ENCODE data around the gene TMEM200C. TPM values are rescaled to one million over a fixed set of nuclear protein-coding genes. Genes with fewer than 3 reads are reported as not detected.

Gene TMEM200C
- total RNA-seq, 2 experiments from 2014 or later: not detected

DNA sequence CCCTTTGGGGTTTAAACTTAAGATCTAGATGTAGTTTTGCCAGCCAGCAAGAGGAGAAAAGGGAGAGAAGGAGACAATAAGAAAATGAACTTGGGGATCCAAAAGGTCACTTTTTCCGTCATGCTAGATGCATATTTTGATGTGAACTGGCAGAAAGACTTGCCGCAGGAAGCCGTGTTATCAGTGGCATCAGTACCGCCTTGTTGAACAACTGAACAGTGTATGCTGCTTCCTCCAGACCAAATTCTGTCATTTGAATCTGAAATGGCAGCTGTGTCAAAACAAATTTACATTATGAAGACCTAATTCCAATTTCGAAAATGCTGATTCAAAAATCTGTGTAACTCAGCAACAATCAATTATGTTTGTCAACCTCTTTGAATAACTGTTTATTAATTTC is 42.1 kb downstream of the TMEM200C start:
- CTCF ChIA-PET: no interaction called here
- no peaks in the 10 kb centered on the region for H3K9me3 Mint-ChIP-seq
- DNase-seq: no peak
- no peaks in the 10 kb centered on the region for H3K36me3 Mint-ChIP-seq (ENCODE audit: low read depth)
- peaks cover 26% of the 10 kb centered on the region for H3K27me3 Mint-ChIP-seq (ENCODE audit: low read depth)
- intact Hi-C loops (cut with micrococcal nuclease): no loop called here
- no peaks in the 10 kb centered on the region for H3K4me1 Mint-ChIP-seq (ENCODE audit: low read depth)
- H3K4me3 Mint-ChIP-seq: no peak overlapping the region
- no peak overlapping the region for H3K27ac Mint-ChIP-seq

- H3K4me1 Mint-ChIP-seq (ENCODE audit: low read depth): no peaks in the 10 kb centered on the region
- peaks cover 29% of the 10 kb centered on the region for H3K27me3 Mint-ChIP-seq (ENCODE audit: low read depth)
- CTCF ChIA-PET: no interaction called here
- no peaks in the 10 kb centered on the region for H3K36me3 Mint-ChIP-seq (ENCODE audit: low read depth)
- H3K4me3 Mint-ChIP-seq: no peak overlapping the region
- intact Hi-C loops (cut with micrococcal nuclease): no loop called here
- H3K27ac Mint-ChIP-seq: no peak overlapping the region
- no peaks in the 10 kb centered on the region for H3K9me3 Mint-ChIP-seq
- no peak for DNase-seq
These were observed 43.3 kb downstream of the TMEM200C start for GRCh38 chr18:5851998-5852397.

- CTCF ChIA-PET: interaction anchor here (1.1 kb wide), 1 partner anchor 240 kb away, joined by 3 read pairs; no protein-coding TSS in a partner anchor
- H3K36me3 Mint-ChIP-seq (ENCODE audit: low read depth): no peaks in the 10 kb centered on the region
- H3K4me1 Mint-ChIP-seq (ENCODE audit: low read depth): no peaks in the 10 kb centered on the region
- intact Hi-C loops (cut with micrococcal nuclease): no loop called here
- DNase-seq: no peak
- H3K27me3 Mint-ChIP-seq (ENCODE audit: low read depth): peaks cover 5% of the 10 kb centered on the region
- H3K4me3 Mint-ChIP-seq: no peak overlapping the region
- no peak overlapping the region for H3K27ac Mint-ChIP-seq
- no peaks in the 10 kb centered on the region for H3K9me3 Mint-ChIP-seq
These were observed 52.7 kb downstream of the TMEM200C start for GRCh38 chr18:5842653-5843052.

DNA sequence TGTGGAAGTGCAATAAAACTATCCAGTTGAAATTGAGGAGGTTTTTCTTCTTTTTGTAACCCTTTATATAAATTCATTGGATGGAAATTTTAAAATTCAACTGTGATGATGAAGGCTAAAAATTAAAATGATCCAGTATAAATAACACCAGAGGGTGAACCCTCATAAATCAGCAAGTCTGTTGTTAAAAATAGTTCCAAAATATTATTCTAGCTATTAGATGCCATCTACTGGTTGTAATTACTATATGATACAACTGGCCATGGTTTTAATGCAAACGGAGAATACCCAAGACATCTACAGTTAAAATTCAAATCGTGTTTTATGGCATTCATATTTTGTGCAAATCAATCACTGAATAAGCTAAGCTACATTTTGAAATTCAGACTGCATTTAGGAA is 53.8 kb downstream of the TMEM200C start:
- Mint-ChIP-seq H3K36me3 (ENCODE audit: low read depth) (no peaks in the 10 kb centered on the region), H3K4me3 (no peak overlapping the region), H3K27me3 (ENCODE audit: low read depth) (peaks cover 4% of the 10 kb centered on the region), H3K4me1 (ENCODE audit: low read depth) (no peaks in the 10 kb centered on the region), H3K9me3 (no peaks in the 10 kb centered on the region), H3K27ac (no peak overlapping the region)
- DNase-seq: no peak
- intact Hi-C loops (cut with micrococcal nuclease): no loop called here
- CTCF ChIA-PET: no interaction called here

DNA sequence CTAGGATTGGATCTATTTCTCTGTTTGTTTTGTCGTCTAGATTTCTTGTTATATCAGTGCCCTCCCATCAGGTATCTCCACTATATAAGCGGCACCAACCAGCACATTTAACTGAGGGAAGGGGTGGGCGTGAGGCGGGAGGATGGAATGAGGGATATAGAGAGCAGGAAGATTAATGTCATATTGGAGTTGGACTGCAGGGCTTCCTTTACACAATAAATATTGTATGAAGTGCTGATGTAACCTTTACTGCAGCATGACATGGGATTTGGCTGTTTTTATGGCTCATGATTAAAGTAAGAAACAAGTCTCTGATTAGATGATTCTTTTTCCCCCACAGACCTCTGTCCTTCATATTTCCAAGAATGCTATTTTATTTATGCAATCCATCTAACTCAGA is 54.8 kb downstream of the TMEM200C start:
- CTCF ChIA-PET: interaction anchor here (0.6 kb wide), 1 partner anchor 106 kb away, joined by 3 read pairs; no protein-coding TSS in a partner anchor
- Mint-ChIP-seq H3K36me3 (ENCODE audit: low read depth) (no peaks in the 10 kb centered on the region), H3K9me3 (no peaks in the 10 kb centered on the region), H3K4me1 (ENCODE audit: low read depth) (no peaks in the 10 kb centered on the region), H3K4me3 (no peak overlapping the region), H3K27me3 (ENCODE audit: low read depth) (peaks cover 4% of the 10 kb centered on the region), H3K27ac (no peak overlapping the region)
- no peak for DNase-seq
- intact Hi-C loops (cut with micrococcal nuclease): no loop called here

GRCh38 chr18:5840025-5840424 is 55.3 kb downstream of the TMEM200C start:
- no peak overlapping the region for H3K4me3 Mint-ChIP-seq
- no peak overlapping the region for H3K27ac Mint-ChIP-seq
- H3K4me1 Mint-ChIP-seq (ENCODE audit: low read depth): no peaks in the 10 kb centered on the region
- no peaks in the 10 kb centered on the region for H3K9me3 Mint-ChIP-seq
- no peak for DNase-seq
- peaks cover 2% of the 10 kb centered on the region for H3K27me3 Mint-ChIP-seq (ENCODE audit: low read depth)
- CTCF ChIA-PET: interaction anchor here (0.5 kb wide), 1 partner anchor 737 kb away, joined by 3 read pairs; no protein-coding TSS in a partner anchor
- intact Hi-C loops (cut with micrococcal nuclease): no loop called here
- no peaks in the 10 kb centered on the region for H3K36me3 Mint-ChIP-seq (ENCODE audit: low read depth)

DNA sequence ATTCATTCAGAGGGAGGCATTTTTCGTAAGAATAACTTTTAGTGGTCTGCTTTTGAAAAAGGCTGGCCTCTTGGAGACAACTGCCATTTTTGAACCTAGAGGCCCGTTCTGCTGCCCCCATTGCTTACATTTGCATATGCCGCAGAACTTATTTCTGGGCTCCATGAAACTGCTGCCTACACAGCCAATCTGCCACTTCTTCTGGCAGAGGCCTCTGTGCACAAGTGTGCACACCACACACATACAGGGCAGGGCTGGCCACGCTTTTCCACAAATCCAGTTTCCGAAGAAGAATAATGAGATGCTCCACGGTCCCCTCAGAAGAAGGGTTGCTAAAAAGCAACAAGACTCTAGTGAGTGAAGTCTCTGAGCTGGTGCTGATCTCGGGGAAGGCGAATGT is 56.2 kb downstream of the TMEM200C start:
- DNase-seq: no peak
- no peak overlapping the region for H3K27ac Mint-ChIP-seq
- H3K36me3 Mint-ChIP-seq (ENCODE audit: low read depth): no peaks in the 10 kb centered on the region
- H3K27me3 Mint-ChIP-seq (ENCODE audit: low read depth): no peaks in the 10 kb centered on the region
- H3K9me3 Mint-ChIP-seq: no peaks in the 10 kb centered on the region
- H3K4me1 Mint-ChIP-seq (ENCODE audit: low read depth): no peaks in the 10 kb centered on the region
- CTCF ChIA-PET: no interaction called here
- intact Hi-C loops (cut with micrococcal nuclease): no loop called here
- H3K4me3 Mint-ChIP-seq: no peak overlapping the region

Small RNAs within 50 kb of the gene (microRNA-seq; reads per million reads assigned to microRNA genes)
- not detected for gene MIR3976 (ENCODE audit: borderline microRNAs expressed, borderline replicate concordance)
